ENCODE data around the gene PALM2AKAP2. TPM values are rescaled to one million over a fixed set of nuclear protein-coding genes. Genes with fewer than 3 reads are reported as not detected.

The PALM2AKAP2 gene
- total and polyA plus RNA-seq, 2 donors (not counting 3 experiments of a cell fraction or from before 2014, with no cell fraction given) = 0.01 TPM; not detected in 1

DNA sequence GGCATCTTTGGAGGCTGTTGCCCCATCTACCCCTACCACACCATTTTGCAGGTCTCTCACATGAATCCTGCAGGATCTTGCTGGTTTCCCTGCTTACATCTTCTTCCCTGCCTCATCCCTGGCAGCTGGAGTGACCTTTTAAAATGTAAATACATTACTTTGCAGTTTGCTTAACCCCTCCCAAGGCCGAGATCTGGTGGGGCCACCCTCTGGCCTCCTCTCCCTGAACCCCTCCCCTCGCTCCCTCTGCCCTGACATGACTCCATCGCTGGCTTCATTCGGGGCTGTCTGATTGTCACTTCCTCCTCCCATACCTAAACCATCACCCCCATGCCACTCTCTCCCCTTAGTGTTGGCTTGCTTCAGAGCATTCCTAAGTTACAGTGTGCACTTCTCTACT, 12.6 kb upstream of the PALM2AKAP2 start:
- H2AFZ ChIP-seq (ENCODE audit: low read depth, low read length) = no peak overlapping the region
- no peaks in the 10 kb centered on the region for H3K9me1 ChIP-seq (replicated peaks; ENCODE audit: control insufficient read depth, extremely low read depth, insufficient read depth, low read length)
- intact Hi-C loops (cut with micrococcal nuclease) (no loop called here), dilution Hi-C loops (cut with MboI; ENCODE audit: extremely low pct_ligation_motif_present, low sequenced_read_pairs) (no loop called here)
- no peaks in the 10 kb centered on the region for H3K79me2 ChIP-seq (ENCODE audit: control insufficient read depth, insufficient read depth, low read length)
- no peaks in the 10 kb centered on the region for H3K36me3 ChIP-seq (ENCODE audit: control insufficient read depth in 2 of 2, extremely low read depth in 1 of 2, insufficient read depth in 2 of 2, low read length in 2 of 2)
- TF ChIP-seq JUN (IDR thresholded peaks at IDR 0.05; ENCODE audit: borderline replicate concordance, insufficient read depth, insufficient read length, low read depth) (no peak), GATA2 (IDR thresholded peaks at IDR 0.05; ENCODE audit: insufficient read depth, insufficient read length, low read depth, low read length) (no peak), POLR2A (IDR thresholded peaks at IDR 0.05; ENCODE audit: low read depth, low read length) (no peak), FOS (IDR thresholded peaks at IDR 0.05; ENCODE audit: borderline replicate concordance, insufficient read depth, low read length) (no peak), EZH2 (IDR thresholded peaks at IDR 0.05; ENCODE audit: borderline replicate concordance, low read depth, low read length, severe bottlenecking) (no peak), MYC (IDR thresholded peaks at IDR 0.05; ENCODE audit: low read depth, low read length) (no peak), POLR2AphosphoS5 (IDR thresholded peaks at IDR 0.05; ENCODE audit: insufficient read depth, low read depth, low read length) (no peak)
- TF ChIP-seq, protein P1, sequence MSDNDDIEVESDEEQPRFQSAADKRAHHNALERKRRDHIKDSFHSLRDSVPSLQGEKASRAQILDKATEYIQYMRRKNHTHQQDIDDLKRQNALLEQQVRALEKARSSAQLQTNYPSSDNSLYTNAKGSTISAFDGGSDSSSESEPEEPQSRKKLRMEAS (IDR thresholded peaks at IDR 0.05; ENCODE audit: insufficient read depth, insufficient read length) = no peak
- TF ChIP-seq, protein P2, sequence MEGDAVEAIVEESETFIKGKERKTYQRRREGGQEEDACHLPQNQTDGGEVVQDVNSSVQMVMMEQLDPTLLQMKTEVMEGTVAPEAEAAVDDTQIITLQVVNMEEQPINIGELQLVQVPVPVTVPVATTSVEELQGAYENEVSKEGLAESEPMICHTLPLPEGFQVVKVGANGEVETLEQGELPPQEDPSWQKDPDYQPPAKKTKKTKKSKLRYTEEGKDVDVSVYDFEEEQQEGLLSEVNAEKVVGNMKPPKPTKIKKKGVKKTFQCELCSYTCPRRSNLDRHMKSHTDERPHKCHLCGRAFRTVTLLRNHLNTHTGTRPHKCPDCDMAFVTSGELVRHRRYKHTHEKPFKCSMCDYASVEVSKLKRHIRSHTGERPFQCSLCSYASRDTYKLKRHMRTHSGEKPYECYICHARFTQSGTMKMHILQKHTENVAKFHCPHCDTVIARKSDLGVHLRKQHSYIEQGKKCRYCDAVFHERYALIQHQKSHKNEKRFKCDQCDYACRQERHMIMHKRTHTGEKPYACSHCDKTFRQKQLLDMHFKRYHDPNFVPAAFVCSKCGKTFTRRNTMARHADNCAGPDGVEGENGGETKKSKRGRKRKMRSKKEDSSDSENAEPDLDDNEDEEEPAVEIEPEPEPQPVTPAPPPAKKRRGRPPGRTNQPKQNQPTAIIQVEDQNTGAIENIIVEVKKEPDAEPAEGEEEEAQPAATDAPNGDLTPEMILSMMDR (IDR thresholded peaks at IDR 0.05; ENCODE audit: extremely low read depth in 1 of 2, insufficient read depth in 1 of 2, low read depth in 1 of 2, low read length in 2 of 2) = no peak
- ChIA-PET POLR2A (no interaction called here), CTCF (no interaction called here)
- no TSS peak for BruUV-seq (replicated peaks)
- no peak overlapping the region for H3K27ac ChIP-seq (ENCODE audit: insufficient read depth, low read depth, low read length)
- no peak overlapping the region for H3K4me2 ChIP-seq (ENCODE audit: insufficient read depth, low read length)
- DNase-seq (ENCODE audit: low read depth, low spot score) (no peak), FAIRE-seq (no peak)
- H3K9me3 ChIP-seq (replicated peaks; ENCODE audit: control insufficient read depth, insufficient read depth, low read length) = no peaks in the 10 kb centered on the region
- H3K4me3 ChIP-seq (replicated peaks in 1 of 3; ENCODE audit: insufficient read depth in 1 of 3, low read depth in 1 of 3, low read length in 3 of 3) = no peak overlapping the region
- no peaks in the 10 kb centered on the region for H4K20me1 ChIP-seq (replicated peaks; ENCODE audit: control insufficient read depth, extremely low read depth, insufficient read depth, low read length)
- no peaks in the 10 kb centered on the region for H3K4me1 ChIP-seq (ENCODE audit: control insufficient read depth, extremely low read depth, insufficient read depth, low read length)
- peaks cover 2 to 3% of the 10 kb centered on the region in 2 experiments for H3K27me3 ChIP-seq (ENCODE audit: control insufficient read depth in 2 of 2, insufficient read depth in 2 of 2, low read length in 2 of 2)
- no peak overlapping the region for H3K9ac ChIP-seq (replicated peaks; ENCODE audit: extremely low read depth, insufficient read depth, low read length)
